DMS53 (cell line): ENCODE results near the gene DTNB.
"Not testable (repeated sequence)": the region's sequence is repeated elsewhere in the genome, so short reads cannot be mapped to it uniquely, and the experiment has no call there.

Experiments used
- DNase-seq: peaks from one replicate; lab custom pipeline; 2025; lab: John Stamatoyannopoulos, UW

Gene DTNB

DNA sequence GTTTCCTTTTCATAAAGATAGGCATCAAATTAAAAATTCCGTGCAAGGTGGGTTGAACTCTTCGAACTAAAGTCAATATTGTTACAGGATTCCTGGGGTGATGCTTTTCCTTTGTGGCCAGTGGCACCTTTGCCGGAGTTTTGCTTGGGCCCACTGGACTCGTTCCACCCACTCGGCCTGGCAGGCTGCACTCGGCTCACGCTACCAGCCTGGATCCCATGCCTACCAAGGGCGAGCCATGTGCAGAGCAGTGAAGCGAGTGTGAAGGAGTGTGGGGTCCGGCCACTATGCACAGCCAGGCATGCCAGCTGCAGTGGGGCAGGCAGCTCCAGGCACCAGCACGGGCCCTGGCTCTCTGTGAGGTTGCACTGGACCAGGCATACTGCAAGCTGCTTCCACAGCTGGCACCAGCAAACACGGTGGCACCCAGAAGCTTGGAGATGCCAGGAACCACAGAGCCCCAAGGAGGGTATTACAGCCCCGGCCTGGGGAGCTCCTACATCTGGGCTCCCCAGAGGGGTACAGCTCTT lies 83.6 kb downstream of the DTNB start:
- no peak for DNase-seq

DNA sequence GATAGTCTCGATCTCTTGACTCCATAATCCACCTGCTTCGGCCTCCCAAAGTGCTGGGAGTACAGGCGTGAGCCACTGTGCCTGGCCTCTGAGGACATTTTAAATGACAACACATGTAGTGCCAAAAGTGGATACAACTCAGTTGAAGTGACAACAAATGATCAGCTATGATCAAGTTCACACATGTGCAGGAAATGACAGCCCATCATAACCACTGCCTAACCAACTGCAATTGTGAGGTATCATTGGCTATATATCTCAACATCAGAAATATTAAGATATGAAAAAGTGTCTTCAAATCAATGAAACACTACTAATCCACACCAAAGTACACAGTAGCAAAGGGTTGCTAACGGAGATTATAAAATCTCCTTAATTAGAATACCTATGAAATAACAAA lies 84.8 kb downstream of the DTNB start:
- DNase-seq, result no peak

DNA sequence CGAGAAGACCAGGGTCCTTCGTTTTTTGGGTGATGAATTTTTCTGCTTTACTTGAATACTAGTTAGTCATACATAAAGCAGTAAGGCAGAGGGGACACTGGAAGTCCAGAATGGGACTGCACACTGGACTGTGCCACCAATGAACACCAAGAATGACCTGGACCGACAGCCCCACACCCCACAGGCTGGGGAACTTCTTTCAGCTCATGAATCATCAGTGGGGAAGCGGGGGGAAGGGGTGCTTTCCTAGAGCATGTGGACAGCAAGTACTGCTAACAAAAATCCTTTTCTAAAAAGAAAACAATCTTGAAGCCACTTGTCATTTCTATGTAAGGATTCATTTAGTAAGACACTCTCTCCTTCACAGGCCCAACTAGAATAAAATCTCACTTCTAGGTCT lies 86.0 kb downstream of the DTNB start:
- DNase-seq, result no peak

DNA sequence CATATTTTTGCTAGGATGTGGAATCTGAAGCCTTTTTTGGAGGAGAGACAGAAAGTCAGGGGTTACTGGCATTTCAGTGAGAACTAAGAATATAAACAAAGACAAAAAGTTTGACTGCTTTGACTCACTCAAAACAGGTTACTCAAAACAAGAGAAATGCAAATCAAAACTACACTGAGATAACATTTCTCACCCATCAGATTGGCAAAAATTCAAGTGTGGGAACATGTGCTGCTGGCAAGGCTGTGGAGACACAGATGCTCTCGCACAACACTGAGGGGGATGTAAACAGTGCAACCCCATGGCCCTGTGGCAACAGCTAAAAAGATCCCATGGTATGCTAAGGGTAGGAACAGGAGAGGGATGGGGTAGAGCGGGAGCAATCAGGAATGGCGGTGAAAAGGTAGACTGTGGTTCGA lies 86.6 kb downstream of the DTNB start:
- no peak for DNase-seq

GRCh38 chr2:25585189-25585588 lies 88.2 kb downstream of the DTNB start:
- no peak for DNase-seq

DNA sequence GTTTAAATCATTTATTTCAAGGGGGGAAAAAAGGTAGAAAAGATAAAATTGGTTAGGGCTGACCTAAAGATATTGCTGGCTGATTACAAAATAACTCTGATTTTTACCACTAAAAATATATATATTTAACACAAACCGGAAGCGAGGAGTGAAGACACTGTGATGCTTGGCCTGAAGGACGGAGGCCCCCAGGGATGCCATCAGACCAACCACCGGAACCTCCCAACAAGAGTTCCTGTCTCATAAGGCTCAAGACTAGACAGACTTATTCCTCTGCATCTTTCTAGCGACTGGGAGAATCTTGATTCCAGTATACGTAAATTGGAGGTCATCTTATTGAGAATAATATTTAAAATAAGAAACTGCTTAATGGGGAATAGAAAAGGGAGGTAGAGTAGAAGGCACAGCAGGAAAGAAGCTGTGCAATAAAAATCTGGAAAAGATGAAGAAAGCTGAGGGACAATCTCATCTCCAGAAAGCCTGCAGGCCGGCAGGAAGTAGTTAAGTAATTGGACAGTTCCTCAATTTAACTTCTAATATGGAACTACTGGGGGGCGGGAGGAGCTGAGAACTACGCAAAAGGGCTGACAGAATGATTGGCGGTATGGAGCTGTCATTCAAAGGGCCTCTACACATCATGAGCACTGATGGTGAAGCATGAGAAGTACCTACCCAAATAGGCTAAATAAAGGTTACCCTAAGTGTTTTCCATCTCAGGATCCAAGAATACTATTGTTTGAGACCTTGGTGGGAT lies 91.1 kb downstream of the DTNB start:
- no peak for DNase-seq

DNA sequence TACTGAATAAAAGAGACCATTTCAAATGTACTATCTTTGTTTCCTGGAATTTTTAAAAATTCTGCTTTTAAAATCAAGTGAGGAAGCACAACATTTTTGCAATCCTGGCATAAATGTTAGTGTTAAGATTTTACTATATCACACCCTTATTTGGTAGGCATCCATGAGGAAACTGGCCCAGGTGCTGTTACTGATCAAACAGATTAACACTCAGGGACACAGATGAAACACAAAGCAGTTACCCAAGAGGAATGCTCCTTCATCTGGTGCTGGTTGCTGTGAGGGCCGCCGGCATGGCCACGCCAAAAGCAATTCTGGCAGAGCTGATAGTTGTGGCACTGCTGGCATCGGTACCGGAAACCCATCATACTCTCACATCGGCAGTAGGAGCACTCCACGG lies 96.8 kb downstream of the DTNB start:
- no peak for DNase-seq

DNA sequence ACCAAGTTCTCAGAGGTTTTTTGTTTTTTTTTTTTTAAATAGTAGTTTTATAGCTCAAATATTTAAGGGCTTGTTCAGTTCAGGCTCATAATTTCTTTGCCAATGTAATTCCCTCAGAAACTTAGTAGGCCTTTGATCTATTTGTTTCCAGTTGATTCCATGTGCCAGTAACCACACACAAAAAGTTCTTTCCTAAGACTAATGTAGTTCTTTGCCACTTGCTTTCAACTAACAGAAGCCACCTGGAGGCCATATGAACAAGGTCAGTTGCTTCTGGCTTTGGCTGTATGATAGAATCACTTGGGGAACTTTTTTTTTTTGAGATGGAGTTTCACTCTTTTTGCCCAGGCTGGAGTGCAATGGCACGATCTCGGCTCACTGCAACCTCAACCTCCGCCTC lies 100.7 kb downstream of the DTNB start:
- no peak for DNase-seq

- DNase-seq, result no peak
Observed at GRCh38 chr2:25570161-25570845, 103.1 kb downstream of the DTNB start.

GRCh38 chr2:25567406-25567805 lies 106.0 kb downstream of the DTNB start:
- peak; percentile 27 for DNase-seq

- no peak for DNase-seq
Observed at GRCh38 chr2:25566694-25567093, 106.7 kb downstream of the DTNB start.

DNA sequence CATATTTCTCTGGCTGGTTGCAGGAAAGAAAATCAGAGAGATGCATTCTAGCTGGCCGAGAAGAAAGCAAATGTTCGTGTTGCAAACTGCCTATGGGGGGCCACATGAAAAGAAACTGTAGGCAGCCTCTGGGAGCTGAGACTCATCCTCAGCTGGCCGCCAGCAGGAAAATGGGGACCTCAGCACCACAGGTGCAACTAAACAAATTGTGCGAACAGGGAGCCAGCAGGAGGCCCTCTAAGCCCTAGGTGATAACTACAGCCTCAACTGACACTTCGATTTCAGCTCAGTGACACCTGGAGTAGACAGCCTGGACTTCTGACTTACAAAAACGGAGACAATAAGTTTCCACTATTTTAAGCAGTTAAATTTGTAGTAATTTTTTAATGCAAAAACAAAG lies 107.3 kb downstream of the DTNB start:
- DNase-seq, result no peak

GRCh38 chr2:25561136-25561850 lies 112.1 kb downstream of the DTNB start:
- no peak for DNase-seq

DNA sequence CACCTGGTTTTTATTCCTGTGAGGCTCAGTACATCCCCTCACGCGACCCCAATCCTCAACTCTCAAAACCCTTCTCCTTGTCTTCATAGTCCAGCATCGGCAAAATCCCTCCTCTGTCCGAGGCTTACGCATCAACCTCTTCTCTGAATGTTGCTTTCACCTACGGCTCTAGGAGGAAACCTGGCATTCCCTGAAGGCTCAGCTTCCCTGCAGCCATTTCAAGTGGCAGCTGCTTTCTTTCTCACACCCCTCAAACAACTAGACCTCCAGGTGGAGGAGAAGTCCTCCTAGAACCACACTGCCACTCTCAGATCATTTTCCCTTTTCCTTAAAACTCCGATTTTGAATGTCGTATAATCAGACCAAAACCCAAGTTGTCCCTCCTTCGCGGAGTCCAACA lies 114.2 kb downstream of the DTNB start:
- no peak for DNase-seq

GRCh38 chr2:25558262-25558661 lies 115.1 kb downstream of the DTNB start:
- peak; percentile 11 for DNase-seq

DNA sequence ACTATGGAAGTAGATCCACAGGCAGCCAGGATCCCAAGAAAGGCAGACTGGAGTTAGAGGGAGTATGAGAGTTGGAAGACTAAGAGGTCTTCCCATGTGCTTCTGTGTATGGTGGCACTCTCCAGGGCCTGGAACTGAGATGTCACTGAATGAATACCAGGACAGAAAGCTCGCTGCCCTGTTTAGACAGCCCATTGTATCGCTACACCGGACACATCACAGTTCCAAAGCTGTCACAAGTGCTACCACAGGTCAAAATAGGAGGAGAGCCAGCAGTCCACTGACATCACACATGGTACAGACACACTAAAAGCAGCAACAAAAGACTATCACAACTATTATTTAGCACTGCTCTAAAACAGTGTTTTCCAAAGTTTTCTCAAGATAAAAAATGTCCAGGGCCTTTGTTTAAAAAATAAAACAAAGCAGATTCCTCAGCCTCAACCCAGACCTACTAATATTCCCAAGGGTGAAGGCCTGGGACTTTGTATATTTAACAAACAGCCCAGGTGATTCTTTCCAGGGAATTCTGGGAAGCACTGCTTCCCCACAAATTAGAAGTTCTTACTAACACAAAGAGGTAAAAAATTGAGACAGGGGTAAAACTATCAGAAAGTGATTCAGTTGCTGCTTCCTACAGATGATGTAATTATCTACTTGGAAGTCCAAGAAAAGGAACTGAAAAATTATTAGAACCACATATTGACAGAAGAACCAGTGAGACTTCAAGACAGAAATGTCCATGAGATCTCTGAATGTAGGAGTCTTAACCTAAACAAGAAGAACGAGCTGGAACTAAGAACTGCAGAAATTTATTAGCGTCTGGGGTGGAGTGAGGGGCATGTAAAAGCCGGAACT lies 116.0 kb downstream of the DTNB start:
- DNase-seq, result no peak

- DNase-seq, result no peak
Observed at GRCh38 chr2:25552318-25552717, 121.1 kb downstream of the DTNB start.

- no peak for DNase-seq
Observed at GRCh38 chr2:25551316-25551715, 122.1 kb downstream of the DTNB start.

DNA sequence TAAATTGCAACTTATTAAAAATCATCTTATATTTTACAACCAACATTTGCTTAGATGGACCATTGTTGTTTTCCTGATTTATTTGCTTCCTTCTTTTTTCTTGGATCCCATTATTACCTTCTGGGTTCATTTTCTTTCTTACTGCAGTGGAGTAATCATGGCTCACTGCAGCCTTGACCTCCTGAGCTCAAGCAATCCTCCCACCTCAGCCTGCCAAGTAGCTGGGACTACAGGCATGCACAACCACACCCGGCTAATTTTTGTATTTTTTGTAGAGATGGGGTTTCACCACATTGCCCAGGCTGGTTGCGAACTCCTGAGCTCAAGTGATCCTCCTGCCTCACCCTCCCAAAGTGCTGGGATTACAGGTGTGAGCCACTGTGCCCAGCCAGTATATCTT lies 123.8 kb downstream of the DTNB start:
- DNase-seq, result not testable (repeated sequence)

GRCh38 chr2:25548601-25549000 lies 124.8 kb downstream of the DTNB start:
- DNase-seq, result no peak

- DNase-seq, result no peak
Observed at GRCh38 chr2:25546852-25547251, 126.5 kb downstream of the DTNB start.

- DNase-seq, result no peak
Observed at GRCh38 chr2:25545899-25546298, 127.5 kb downstream of the DTNB start.
